Ovary (tissue), 3 donors: ENCODE data around the gene TST.

Experiments used
- CTCF ChIP-seq, 3 donors: fragments of 450-650 bp in 2 of 3; fragments of 200-600 bp in 1 of 3; IDR thresholded peaks; one replicate each; pipeline versions ENCODE4 v1.5.1 to v1.8.0; 2016 to 2022; ENCODE audit warnings: antibody characterized with exemption in 3 of 3, mild to moderate bottlenecking in 1 of 3
- POLR2A ChIP-seq: fragments of 450-650 bp; IDR thresholded peaks from one replicate; pipeline ENCODE4 v1.6.1; 2017; ENCODE audit warnings: antibody characterized with exemption, mild to moderate bottlenecking, moderate library complexity
- donor health status: DM: no; HTN: no; CAD: no.

GRCh38 chr22:37053310-37054055, 34.2 kb upstream of the TST start:
- TF ChIP-seq CTCF (IDR thresholded peaks at IDR 0.05) (no peak), POLR2A (no peak)
